Large intestine (tissue), 3 donors: ENCODE results near the gene ANO1. TPM values are rescaled to one million over a fixed set of nuclear protein-coding genes. Genes with fewer than 3 reads are reported as not detected.

Experiments used
- DNase-seq, 2 donors: peaks; one replicate each; pipeline versions ENCODE4 v3.0.0 to v3.0.0-alpha.2; 2013
- H3K27ac ChIP-seq: one replicate; pipeline ENCODE4 v1.5.1; 2013; ENCODE audit warnings: low read length
- H3K27me3 ChIP-seq: 2 replicates; pipeline ENCODE4 v1.6.1; 2013; ENCODE audit warnings: low read length; ENCODE audit not compliant: control insufficient read depth, insufficient read depth
- H3K36me3 ChIP-seq: 2 replicates; pipeline ENCODE4 v1.6.1; 2013; ENCODE audit warnings: low read length; ENCODE audit not compliant: control insufficient read depth, insufficient read depth
- H3K4me1 ChIP-seq: one replicate; pipeline ENCODE4 v1.6.1; 2013; ENCODE audit warnings: low read length; ENCODE audit not compliant: control insufficient read depth, insufficient read depth
- H3K4me3 ChIP-seq: one replicate; pipeline ENCODE4 v1.5.1; 2013; ENCODE audit warnings: low read length
- H3K9me3 ChIP-seq: one replicate; pipeline ENCODE4 v1.6.1; 2013; ENCODE audit warnings: mild to moderate bottlenecking, low read depth, low read length, moderate library complexity; ENCODE audit not compliant: control insufficient read depth
- WGBS: methylation state at CpG from one replicate; pipeline ENCODE4 v1.1.5; 2013; ENCODE audit warnings: low lambda C conversion rate; ENCODE audit not compliant: insufficient coverage; 5-methylcytosine and 5-hydroxymethylcytosine counted together
- polyA plus RNA-seq: library from polyadenylated mRNA; unstranded; fragments of 120-200 nt; gene quantifications from one replicate; pipeline ENCODE4 v1.2.1, GENCODE V29; 2013

The ANO1 gene
- polyA plus RNA-seq, 1 donor = 12.3 TPM

DNA sequence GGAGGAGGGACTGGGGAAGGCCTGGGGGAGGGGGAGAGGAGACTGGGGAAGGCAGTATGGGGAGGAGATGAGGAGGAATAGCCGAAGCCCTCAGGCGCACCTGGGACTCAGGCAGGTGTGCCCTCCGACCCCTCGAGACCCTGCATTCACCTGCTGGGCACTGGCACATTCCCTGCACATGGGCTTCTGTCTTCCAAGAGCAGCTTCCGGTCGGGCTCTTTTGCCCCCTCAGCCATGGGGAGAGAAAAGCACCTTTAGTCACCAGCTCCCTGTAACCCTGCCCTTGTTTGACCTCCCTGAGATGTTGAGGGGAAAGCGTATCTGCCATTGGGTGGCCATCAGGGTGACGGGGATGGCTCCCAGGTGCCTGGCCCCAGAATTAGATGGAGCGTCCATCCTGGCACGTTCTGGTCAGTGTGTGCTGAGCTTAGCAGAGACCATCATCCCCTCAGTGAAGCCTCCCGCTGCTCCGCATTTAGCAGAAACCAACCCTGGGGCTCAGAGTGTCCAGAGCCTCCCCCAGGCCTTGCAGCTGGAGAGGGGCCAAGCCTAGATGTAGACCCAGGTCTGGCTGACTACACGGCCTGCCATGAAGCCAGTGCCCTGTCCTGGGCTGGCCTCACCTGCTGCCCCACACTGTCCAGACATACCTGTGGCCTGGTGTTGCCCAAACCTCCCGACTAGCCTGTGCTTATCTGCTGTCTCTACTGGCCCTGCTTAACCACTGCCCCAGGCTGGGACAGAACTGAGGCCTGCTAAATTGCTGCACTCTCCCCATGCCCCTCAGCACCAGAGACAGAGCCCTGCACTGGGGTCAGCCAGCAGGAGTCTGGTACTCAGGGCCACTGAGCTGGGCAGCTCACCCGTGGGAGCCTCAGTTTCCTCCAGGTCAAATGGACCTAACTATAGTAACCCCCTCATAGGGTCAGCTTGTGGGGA lies 6.2 kb downstream of the ANO1 start:
- no peaks in the 10 kb centered on the region for H3K36me3 ChIP-seq
- H3K27me3 ChIP-seq = peaks cover 27% of the 10 kb centered on the region
- no peak for DNase-seq
- H3K4me1 ChIP-seq = peaks cover 4% of the 10 kb centered on the region
- no CpG with 5 or more reads among the region's 15 CpGs for WGBS
- H3K4me3 ChIP-seq = no peak overlapping the region
- no peaks in the 10 kb centered on the region for H3K9me3 ChIP-seq
- H3K27ac ChIP-seq = no peak overlapping the region

DNA sequence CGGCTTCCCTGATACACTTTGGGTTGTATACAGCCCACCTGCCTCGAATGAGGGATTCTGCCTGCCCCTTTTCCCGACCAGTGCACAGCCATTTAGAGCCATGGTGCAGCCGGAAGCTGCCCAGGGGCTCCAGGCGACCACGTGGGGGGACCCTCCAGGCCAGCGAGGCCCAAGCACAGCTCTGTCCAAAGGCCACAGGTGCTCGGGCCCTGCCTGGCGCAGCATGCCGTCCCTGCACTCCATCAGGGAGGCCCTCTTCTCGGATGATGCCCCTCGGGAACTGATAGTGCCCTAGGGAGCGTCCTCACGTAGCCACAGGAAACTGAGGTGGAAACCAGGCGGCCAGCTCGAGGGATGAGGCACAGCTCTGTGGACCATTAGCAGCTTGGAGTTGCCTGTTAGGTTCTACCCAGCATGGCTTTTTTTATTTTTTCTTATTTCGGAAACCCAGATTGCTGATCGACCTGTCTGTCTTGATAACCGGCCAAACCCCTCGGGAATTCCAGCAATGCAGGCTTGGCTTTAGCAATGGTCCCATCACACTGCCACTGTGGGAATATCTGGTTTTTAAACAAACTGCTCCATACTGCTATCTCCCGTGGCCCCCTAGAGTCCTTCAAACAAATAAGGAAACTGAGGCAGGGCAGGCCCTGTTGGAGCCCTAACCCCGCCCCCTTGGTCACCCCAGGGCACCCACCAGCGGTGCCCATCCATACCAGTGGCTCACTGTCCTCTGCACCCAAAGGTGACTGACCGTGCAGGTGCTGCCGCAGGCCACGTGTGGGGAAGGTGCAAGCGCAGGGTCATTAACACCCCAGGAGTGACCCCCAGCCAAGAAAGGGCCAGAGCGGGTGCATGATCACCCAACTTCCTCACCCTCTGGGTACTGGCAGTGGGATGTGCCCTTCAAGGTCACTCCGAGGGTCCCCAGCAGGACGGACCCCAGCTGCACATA lies 8.0 kb downstream of the ANO1 start:
- no peaks in the 10 kb centered on the region for H3K9me3 ChIP-seq
- H3K4me1 ChIP-seq = peaks cover 4% of the 10 kb centered on the region
- DNase-seq = no peak
- WGBS = no CpG with 5 or more reads among the region's 30 CpGs
- no peaks in the 10 kb centered on the region for H3K36me3 ChIP-seq
- H3K27me3 ChIP-seq = peaks cover 9% of the 10 kb centered on the region
- no peak overlapping the region for H3K4me3 ChIP-seq
- no peak overlapping the region for H3K27ac ChIP-seq

DNA sequence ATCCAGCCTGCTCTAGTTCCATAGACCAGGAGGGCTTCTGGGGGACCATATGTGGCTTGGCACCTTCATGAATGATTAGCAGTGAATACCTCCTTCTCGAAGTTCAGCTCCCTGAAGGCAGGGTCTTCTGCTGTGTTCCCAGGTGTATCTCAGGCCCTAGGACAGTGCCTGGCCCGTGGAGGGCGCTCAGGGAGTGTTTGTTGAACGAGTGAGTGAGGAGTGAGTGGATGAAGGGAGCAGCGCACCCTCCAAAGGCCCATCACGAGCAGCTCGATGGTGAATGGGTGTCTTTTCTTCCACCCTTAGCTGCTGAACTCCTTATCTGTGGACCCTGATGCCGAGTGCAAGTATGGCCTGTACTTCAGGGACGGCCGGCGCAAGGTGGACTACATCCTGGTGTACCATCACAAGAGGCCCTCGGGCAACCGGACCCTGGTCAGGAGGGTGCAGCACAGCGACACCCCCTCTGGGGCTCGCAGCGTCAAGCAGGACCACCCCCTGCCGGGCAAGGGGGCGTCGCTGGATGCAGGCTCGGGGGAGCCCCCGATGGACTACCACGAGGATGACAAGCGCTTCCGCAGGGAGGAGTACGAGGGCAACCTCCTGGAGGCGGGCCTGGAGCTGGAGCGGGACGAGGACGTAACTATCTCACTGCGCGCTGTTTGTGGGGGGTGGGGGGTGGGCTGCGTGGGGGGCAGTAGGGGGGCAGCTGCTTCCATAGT lies 9.5 kb downstream of the ANO1 start:
- H3K27ac ChIP-seq = no peak overlapping the region
- no CpG with 5 or more reads among the region's 32 CpGs for WGBS
- peaks cover 2% of the 10 kb centered on the region for H3K27me3 ChIP-seq
- H3K4me3 ChIP-seq = no peak overlapping the region
- H3K4me1 ChIP-seq = peaks cover 4% of the 10 kb centered on the region
- no peak for DNase-seq
- no peaks in the 10 kb centered on the region for H3K9me3 ChIP-seq
- no peaks in the 10 kb centered on the region for H3K36me3 ChIP-seq

DNA sequence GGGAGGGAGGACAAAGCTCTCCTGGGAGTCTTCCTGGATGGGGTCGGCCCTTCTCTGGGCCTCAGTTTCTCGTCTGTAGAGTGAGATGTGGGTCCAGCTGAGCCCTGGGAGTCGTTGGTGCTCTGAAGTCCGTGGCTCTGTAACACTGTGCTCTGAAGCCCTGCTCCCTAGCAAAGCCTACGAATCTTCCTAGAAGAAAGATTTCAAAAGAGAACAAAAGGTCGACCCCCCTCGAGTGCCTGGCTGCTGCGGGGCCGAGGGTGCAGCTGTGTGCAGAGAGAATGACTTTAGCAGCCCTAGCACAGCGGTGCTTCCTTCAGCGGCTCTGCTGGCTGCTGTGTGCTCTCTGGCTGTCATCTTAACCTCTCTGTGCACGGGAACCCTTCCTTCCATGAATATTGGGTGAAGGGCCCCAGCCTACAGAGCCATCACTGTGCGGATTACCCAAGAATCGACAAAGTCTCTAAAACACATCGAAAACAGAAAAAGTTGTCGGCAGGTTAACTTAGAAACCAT lies 10.7 kb downstream of the ANO1 start:
- no peaks in the 10 kb centered on the region for H3K36me3 ChIP-seq
- no peaks in the 10 kb centered on the region for H3K9me3 ChIP-seq
- H3K27me3 ChIP-seq = no peaks in the 10 kb centered on the region
- H3K4me1 ChIP-seq = peaks cover 4% of the 10 kb centered on the region
- no peak overlapping the region for H3K27ac ChIP-seq
- no peak overlapping the region for H3K4me3 ChIP-seq
- no peak for DNase-seq
- 94% methylated on average over 3 of the region's 16 CpGs for WGBS

DNA sequence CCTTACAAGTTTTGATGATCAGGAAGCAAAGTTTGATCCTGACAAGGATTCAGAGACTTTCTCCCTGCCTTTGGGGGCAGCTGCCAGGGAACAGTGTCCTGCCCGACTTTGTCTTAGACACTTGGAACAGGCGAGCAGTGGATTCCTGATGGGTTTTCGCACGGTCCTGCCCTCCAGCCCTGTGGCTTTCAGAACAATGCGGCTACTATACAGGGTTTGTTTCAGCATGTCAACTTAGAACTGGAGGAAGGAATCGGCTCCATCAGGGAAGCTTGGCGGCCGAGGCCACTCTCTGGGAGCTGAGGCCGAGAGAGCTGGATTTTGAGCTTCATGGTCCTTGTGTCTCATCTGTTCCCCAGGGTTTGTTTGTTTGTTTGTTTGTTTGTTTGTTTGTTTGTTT lies 11.5 kb downstream of the ANO1 start:
- no peak overlapping the region for H3K27ac ChIP-seq
- H3K4me3 ChIP-seq = no peak overlapping the region
- DNase-seq = no peak
- H3K36me3 ChIP-seq = no peaks in the 10 kb centered on the region
- WGBS = no CpG with 5 or more reads among the region's 9 CpGs
- H3K4me1 ChIP-seq = peaks cover 4% of the 10 kb centered on the region
- no peaks in the 10 kb centered on the region for H3K27me3 ChIP-seq
- no peaks in the 10 kb centered on the region for H3K9me3 ChIP-seq

DNA sequence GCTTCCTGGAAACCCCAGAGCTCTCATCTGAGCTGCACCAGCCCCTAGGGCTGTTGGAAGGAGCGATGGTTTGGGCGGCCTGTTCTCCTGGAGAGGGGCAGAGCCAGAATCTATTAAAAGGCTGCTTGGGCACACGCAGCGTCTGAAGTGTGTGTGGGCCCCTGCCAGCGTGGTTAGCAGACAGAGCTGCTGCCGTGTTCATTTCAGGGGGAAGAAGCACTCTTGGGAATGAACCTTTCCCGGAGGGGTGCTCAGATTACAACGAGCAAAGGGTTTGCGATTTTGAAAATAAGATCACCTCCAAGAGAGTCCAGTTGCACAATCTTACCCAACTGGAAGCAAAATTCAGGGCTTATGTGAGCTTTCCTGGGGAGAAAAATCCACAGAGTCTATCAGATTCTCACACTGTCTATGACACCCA lies 12.9 kb downstream of the ANO1 start:
- Histone ChIP-seq H3K4me1 (no peaks in the 10 kb centered on the region), H3K4me3 (no peak overlapping the region), H3K27me3 (no peaks in the 10 kb centered on the region), H3K27ac (no peak overlapping the region), H3K9me3 (no peaks in the 10 kb centered on the region), H3K36me3 (no peaks in the 10 kb centered on the region)
- DNase-seq = no peak
- WGBS = no CpG with 5 or more reads among the region's 9 CpGs

DNA sequence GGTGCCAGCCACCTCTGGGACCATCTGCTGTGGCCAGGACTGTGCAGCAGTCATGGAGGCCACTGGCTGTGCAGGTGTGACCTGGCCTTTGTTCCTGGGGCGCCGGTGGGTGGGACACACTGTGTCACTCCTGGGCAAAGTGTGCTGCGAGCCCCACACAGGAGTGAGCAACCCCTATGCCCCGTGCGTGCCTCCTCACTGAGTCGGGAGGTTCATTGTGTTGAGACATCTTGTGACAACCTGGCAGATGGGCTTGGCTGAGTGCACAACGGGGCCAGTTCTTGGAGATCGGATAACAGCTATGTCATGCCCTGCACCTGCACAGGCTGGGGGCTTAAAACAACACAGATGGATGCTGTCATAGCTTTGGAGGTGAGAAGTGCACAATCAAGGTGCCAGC lies 13.5 kb downstream of the ANO1 start:
- no CpG with 5 or more reads among the region's 8 CpGs for WGBS
- Histone ChIP-seq H3K36me3 (no peaks in the 10 kb centered on the region), H3K9me3 (no peaks in the 10 kb centered on the region), H3K27me3 (no peaks in the 10 kb centered on the region), H3K4me1 (no peaks in the 10 kb centered on the region), H3K27ac (no peak overlapping the region), H3K4me3 (no peak overlapping the region)
- no peak for DNase-seq

DNA sequence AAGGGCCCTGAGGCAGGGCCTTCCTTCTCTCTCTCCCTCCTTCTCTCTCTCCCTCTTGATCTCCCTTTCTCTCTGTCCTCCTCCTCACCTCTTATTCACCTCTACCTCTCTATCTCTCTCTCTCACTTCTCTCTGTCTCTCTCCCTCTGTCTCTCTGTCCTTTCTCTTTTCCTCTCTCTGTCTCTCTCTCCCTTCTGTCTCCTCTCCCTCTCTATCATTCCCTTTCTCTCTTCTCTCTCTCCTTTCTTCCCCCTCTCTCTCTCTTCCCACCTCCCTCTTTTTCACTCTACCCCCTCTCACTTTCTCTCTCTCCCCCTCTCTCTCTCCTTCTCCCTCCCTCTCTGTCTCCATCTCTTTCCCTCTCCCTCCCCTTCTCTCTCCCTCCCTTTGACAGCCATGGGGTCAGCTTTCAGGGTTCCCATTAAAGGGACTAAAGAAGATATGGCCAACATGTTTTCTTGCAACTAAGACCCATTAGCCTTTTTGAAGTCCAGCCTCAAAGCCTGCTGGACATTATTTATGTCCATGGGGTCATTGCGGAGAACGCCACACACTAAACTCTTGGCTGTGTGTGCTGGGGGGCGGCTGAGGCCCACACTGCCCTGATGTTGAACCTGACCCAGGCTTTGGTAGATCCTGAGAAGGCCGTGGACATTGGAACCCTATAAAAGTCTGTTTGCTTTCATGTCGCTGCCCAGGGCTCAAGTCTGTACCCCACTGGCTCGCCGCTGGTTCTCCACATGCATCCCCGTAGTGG lies 15.0 kb downstream of the ANO1 start:
- H3K9me3 ChIP-seq = no peaks in the 10 kb centered on the region
- H3K4me1 ChIP-seq = no peaks in the 10 kb centered on the region
- no peaks in the 10 kb centered on the region for H3K36me3 ChIP-seq
- peaks cover 3% of the 10 kb centered on the region for H3K27me3 ChIP-seq
- no CpG with 5 or more reads among the region's 8 CpGs for WGBS
- no peak overlapping the region for H3K27ac ChIP-seq
- DNase-seq = no peak
- no peak overlapping the region for H3K4me3 ChIP-seq

DNA sequence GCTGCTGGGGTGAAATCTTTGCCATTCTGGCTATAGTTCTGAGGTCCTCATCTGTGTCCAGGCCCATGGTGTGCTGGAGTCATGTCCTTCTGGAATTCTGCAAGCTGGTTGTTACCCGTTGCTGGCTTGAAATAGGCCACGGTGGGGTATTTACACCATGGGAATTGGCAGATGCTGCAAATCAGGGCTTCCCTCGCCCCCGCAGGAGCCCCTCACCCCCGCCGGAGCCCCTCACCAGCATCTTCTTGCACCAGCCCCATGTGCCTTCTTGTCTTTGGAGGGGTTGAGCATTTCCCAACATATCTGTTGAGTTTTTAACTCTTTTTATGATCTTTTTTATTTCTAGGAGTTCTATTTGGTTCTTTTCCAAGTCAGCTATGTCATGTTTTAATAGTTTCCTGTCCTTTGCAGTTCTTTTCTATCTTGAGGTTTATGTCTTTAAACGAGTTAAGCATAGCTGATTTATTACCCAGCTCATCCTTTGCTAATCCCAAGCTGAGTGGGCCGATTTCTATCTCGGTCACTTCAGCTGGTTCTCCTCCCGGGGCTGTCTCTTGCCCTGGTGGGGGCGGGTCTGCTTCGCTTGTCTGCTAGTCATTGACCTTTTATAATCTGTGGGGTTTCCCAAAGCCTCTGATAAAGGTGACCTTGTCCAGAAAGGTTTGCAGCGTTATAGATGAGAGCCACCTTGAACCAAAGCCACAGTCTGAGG lies 17.6 kb downstream of the ANO1 start:
- no peaks in the 10 kb centered on the region for H3K36me3 ChIP-seq
- no peaks in the 10 kb centered on the region for H3K9me3 ChIP-seq
- WGBS = no CpG with 5 or more reads among the region's 13 CpGs
- no peaks in the 10 kb centered on the region for H3K4me1 ChIP-seq
- H3K4me3 ChIP-seq = no peak overlapping the region
- no peak for DNase-seq
- no peak overlapping the region for H3K27ac ChIP-seq
- peaks cover 3% of the 10 kb centered on the region for H3K27me3 ChIP-seq
